Measurements from ENCODE around the gene CATSPERB. TPM values are rescaled to one million over a fixed set of nuclear protein-coding genes. Genes with fewer than 3 reads are reported as not detected.
"Not testable (repeated sequence)": the region's sequence is repeated elsewhere in the genome, so short reads cannot be mapped to it uniquely, and the experiment has no call there.

The CATSPERB gene
- total RNA-seq, 2 donors from 2014 or later = 3.9 to 9.8 TPM

DNA sequence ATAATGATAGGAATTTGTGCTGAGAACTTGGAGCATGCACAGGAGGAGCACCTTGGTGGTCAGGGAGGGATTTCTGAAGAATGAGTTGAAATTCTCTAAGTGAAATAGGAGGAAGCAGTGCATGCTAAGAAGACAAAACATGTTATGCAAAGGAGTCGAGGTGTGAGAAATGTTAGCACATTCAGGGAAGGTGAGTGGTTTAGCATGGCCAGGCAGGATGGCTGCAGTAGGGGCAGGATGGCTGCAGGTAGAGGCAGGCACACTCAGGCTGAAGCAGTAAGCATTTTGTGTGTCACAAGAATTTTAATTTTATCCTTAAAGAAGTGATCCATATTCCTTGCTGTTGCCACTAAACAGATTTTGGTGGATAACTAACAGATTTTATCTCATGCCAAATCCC is 46.3 kb downstream of the CATSPERB start:
- no peak for ATAC-seq
- DNase-seq = no peak
- intact Hi-C loops (cut with DNase I, micrococcal nuclease) = no loop called here

DNA sequence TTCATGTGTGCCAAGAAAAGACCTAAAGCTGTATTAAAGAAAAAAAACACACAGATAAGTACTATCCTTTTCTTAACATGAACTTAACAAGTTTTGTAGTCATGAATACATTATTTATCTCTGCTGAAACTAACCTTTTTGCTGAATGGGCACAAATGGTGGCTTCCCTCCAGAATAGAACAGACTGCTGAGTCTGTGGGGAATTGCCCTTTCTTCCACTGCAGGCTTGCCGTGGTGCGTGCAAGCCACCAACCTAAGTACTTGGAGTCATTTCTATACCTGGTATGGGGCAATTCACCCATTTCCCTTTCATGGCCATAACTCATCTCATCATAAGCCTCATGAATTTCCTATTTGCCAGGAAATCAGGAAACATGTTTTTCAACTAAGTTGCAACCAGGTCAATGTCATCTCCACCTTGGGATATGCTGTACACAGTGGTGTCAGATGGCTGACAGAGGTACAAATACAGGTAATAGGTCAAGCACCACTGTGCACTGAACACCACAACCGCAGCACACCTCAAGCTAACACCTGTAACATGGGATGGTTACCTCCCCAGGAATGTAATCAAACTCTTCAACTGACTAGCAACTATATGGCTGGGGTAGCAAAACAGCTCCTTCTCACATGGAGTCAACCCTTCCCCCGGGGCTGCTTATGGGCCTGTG is 49.9 kb downstream of the CATSPERB start:
- DNase-seq (no peak), ATAC-seq (no peak)
- intact Hi-C loops (cut with DNase I, micrococcal nuclease) = no loop called here

DNA sequence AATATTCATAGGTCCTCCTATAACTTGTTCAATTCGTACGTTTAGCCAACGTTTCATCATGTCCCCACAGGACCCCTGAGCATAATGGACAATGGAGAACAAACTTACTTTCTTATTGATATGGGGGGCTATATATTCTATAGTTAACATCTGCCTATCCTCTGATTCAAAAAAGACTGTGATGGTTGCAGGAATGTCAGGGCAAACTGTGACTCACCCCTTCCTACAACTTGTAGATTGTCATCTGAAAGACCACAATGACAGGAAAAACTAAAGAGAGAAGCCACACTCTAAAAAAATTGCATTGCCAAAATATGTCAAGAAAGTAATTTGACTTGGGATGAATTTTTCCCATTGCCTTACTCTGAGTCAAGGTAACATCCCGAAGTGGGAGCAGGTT is 50.8 kb downstream of the CATSPERB start:
- DNase-seq (no peak), ATAC-seq (no peak)
- intact Hi-C loops (cut with DNase I, micrococcal nuclease) = no loop called here

DNA sequence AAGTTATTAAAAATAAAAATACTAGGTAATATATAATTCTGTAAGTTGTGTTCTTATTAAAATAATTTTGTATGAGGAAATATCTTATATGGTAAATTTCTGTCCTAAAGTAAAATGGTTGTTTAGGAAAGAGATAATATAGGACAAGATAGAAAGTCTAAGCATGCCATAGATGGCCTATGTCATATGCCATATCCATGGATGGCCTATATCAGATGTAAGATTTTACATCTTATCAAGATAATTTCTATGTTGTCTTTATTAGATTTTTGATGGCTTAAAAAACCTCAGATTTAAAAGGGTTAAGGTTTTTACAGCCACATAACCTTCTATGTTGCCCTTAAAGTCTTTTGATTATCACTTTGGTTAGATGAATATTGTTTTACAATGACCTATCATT is 52.6 kb downstream of the CATSPERB start:
- intact Hi-C loops (cut with DNase I, micrococcal nuclease) = no loop called here
- no peak for DNase-seq
- ATAC-seq = no peak

DNA sequence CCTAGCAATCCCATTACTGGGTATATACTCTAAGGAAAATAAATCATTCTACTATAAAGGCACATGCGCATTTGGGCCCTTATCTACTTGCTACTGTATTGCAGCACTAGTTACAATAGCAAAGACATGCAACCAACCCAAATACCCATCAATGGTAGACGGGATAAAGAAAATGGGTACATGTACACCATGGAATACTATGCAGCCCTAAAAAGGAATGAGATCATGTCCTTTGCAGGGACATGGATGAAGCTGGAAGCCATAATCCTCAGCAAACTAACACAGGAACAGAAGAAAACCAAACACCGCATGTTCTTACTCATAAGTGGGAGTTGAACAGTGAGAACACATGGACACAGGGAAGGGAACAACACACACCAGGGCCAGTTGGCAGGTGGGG is 54.2 kb downstream of the CATSPERB start:
- DNase-seq; ATAC-seq; intact Hi-C loops (cut with DNase I, micrococcal nuclease): not testable (repeated sequence)

DNA sequence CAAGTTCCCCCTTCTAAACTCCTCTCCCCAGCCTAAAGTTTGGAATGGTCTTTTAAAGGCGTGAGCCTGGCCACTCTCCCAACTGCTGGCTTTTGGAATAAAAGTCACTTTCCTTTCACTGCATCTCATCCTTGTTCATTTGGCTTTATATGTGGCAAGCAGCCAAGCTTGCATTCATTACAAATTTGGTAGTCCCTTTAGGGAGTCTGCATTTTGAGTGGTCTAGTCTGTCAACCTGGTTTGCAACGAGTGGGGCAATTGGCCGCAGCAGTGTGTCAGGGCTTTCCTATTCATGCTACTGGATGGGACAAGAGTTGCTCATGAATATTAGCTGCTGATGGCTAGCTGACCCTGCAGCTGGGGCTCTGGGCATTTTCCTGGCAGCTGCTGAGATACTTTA is 57.0 kb downstream of the CATSPERB start:
- intact Hi-C loops (cut with DNase I, micrococcal nuclease) = loop anchor here in 1 of 2 donors (5.0 kb wide), 1 partner anchor 392 kb away; no protein-coding TSS in a partner anchor
- DNase-seq (no peak), ATAC-seq (no peak)

DNA sequence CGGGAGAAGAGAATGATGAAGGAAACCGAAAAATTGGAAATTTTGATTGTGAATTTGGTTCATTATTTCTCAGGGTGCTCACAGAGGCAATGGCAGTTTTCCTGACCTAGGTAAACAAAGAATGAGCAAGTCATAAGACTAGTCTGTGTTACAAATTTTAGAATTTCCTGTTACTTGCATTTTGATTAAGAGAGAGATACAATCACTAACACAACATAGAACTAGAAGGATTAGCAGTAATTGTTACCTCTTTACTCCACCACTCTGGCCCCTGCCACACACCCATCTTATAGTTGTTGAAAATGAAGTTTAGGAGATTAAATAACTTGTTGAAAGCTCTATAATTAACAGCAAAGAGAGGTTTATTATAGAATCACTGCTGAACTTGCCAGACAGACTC is 62.0 kb downstream of the CATSPERB start:
- DNase-seq = no peak
- no peak for ATAC-seq
- intact Hi-C loops (cut with DNase I, micrococcal nuclease) = loop anchor here in 1 of 2 donors (5.0 kb wide), 1 partner anchor 397 kb away; no protein-coding TSS in a partner anchor

DNA sequence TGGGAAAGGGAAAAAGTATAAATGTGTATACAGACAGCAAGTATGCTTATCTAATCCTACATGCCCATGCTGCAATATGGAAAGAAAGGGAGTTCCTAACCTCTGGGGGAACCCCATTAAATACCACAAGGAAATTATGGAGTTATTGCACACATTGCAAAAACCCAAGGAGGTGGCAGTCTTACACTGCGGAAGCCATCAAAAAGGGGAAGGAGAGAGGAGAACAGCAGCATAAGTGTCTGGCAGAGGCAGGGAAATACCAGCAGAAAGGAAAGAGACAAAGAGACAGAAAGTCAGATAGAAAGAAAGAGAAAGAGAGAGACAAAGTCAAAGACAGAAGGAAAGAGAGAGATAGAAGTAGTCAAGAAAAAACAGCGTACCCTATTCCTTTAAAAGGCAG is 64.8 kb downstream of the CATSPERB start:
- DNase-seq; intact Hi-C loops (cut with DNase I, micrococcal nuclease); ATAC-seq: not testable (repeated sequence)

DNA sequence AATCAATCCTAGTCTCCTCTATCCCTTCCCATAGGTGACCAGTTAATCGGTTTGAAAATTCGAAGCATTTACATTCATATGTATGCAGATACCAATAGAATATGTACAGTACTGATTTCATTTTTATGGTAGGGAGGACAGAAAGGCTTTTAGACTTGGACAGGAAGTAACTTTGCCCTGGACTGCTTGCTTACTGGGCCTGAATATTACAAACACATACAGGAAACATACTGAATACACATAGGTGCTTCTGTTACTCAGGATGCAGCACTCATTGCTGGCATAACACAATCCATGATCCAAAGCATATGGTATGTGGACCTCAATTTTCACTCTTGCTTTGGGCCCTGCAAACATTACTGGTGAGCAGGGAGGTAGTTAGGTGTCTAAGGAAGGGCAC is 71.1 kb downstream of the CATSPERB start:
- intact Hi-C loops (cut with DNase I, micrococcal nuclease) = no loop called here
- ATAC-seq = peak; percentile 89
- DNase-seq = no peak

DNA sequence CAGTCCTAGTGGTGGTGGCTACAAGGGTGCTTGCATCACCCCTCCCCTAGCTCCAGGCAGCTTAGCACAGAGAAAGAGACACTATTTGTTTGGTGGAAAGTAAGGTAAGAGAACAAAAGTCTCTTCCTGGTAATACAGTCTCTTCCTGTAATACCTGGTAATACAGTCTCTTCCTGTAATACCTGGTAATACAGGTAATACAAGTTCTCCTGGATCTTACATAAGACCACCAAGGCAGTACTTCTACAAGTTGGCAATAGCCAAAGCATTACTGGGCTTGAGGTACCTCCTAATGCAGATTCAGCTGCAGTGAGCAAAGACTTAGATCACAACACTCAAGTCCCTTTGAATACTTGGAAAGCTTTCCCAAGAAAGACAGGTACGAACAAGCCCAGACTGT is 77.0 kb downstream of the CATSPERB start:
- ATAC-seq (peak; percentile 49), DNase-seq (no peak)
- intact Hi-C loops (cut with DNase I, micrococcal nuclease) = no loop called here

DNA sequence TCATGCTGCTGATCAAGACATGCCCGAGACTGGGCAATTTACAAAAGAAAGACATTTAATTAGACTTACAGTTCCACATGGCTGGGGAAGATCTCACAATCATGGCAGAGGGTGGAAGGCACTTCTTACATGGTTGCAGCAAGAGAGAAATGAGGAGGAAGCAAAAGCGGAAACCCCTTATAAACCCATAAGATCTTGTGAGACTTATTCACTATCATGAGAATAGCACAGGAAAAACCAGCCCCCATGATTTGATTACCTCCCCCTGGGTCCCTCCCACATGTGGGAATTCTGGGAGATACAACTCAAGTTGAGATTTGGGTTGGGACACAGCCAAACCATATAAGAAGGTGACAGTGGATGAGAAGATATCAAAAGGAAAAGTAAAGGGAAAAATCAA is 78.4 kb downstream of the CATSPERB start:
- intact Hi-C loops (cut with DNase I, micrococcal nuclease) = no loop called here
- no peak for DNase-seq
- no peak for ATAC-seq

DNA sequence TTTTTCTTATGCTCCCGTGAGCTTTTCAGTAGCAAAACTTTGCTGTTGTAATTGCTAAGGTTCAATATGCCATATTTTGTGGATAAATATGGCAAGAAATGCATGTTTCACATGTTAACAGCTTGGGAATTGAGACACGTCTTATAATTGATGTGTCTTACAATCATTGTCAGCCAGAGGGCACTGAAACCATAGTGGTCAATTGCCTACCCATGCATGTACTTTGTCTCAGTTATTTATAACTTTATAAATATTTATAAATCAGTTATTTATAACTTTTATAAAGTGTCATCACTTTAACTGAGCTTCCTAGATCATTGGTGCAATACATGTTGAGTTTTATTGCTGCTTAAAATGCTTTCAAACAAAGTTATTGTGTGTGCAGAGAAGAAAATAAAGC is 82.0 kb downstream of the CATSPERB start:
- no peak for DNase-seq
- intact Hi-C loops (cut with DNase I, micrococcal nuclease) = no loop called here
- ATAC-seq = peak; percentile 81

DNA sequence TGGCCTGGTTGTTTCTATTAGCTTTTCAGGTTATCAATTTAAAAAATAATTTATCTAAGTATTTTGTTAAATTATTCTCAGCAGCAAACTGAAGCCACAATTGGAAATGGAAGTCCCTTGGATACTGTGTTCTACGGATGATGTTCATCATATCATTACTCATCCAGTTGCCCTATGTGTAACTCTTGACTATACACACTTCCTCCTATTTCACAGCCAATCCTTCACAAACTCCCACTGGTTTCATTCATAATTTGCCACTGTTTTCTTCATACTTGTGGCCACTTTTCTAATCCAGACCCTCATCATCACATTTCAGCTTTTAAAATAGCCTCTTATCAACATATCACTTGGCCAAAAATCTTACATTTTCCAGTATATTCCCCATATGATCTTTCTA is 84.0 kb downstream of the CATSPERB start:
- ATAC-seq = no peak
- intact Hi-C loops (cut with DNase I, micrococcal nuclease) = no loop called here
- no peak for DNase-seq

DNA sequence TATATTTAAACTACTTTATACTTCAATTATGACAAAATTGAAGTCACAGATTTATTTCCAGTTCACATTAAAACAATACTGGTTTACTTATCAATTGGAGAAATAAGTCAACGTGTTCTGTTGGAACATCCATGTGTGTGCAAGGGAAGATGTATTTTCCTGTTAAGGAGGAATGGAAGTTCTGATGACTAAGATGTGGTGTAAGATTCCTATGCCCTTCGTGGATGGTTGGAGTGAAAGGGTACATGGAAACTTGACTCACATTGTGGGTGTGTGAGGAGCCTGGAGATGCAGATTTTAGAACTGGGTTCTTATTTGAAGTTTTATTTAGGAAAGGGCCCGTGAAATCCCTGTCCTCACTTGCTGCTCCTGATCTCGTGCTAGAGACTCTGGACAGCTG is 95.3 kb downstream of the CATSPERB start:
- DNase-seq = no peak
- no peak for ATAC-seq
- intact Hi-C loops (cut with DNase I, micrococcal nuclease) = no loop called here

DNA sequence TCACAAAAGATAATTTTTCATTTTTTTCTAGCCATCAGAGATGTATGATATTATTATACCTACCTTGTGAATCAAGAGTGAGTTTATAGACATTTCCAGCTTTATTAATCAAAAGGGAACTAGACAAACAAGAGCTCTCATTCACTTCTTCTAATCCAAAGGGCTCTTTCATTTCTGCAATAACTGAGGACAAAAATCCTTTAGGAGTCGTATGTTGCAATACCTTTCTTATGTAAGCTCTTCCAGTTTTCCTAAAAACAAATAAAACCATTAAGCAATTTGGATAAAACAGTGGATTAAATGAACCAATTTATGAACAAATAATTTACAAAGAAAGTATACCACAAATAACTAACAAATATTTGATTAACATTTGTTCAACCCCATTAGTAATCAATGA is 107.1 kb downstream of the CATSPERB start:
- intact Hi-C loops (cut with DNase I, micrococcal nuclease) = no loop called here
- no peak for ATAC-seq
- DNase-seq = no peak

DNA sequence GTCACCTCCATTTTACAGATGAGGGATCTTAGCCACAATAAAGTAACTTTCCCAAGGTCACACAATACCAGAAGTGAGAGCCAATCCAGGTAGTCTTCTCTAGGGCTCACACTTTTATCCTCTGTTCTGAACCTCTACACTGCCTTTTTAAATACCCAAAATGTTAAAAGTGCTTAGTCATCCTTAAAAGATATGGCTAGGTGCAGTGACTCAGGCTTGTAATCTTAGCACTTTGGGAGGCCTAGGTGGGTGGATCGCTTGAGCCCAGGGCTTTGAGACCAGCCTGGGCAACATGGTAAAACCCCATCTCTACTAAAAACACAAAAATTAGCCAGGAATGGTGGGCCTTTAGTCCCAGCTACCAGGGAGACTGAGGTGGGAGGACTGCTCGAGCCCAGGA is 117.7 kb downstream of the CATSPERB start:
- DNase-seq (no peak), ATAC-seq (no peak)
- intact Hi-C loops (cut with DNase I, micrococcal nuclease) = no loop called here

DNA sequence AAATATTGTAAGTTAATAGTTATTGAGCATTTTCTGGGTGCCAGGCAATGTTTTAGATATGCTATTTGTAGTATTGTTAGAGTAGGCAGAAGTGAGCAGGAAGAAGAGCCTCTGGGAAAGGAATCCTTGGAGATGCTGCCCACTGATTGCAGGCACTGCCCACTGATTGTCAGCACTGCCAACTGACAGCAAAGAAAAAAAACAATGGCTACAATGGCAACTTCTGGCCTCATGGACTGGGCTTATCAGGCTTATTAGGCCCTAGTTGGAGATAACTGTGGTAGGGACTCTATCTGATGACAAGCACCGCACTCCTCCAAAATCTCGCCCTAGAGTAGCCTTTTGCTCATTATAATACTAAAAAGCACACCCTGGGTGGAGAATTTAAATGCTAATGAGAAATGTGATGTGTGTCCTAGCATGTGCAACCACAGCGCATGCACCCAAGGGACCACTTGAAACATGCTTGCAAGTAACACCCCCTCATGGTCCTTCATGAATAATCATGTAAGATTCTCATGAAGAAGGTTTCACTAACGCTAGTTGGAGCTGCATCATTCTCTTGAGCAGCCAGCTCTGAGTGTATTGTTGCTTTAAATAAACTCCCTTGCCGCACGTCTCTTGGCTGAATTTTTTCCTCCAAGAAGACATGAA is 118.3 kb downstream of the CATSPERB start:
- DNase-seq = no peak
- ATAC-seq = no peak
- intact Hi-C loops (cut with DNase I, micrococcal nuclease) = no loop called here

DNA sequence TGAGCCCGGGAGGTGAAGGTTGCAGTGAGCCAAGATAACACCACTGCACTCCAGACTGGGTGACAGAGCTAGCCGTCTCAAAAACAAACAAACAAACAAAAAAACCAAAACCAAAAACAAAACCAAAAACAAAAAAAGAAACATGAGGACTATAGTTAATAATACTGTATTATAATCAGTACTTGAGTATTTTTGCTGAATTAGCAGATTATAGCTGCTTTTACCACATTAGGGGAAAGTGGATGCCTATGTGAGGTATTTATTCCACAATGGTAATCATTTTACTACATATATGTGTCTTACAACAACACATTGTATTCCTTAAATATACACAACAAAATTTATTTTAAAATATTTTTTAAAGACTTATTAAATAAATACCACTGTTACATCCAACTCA is 120.4 kb downstream of the CATSPERB start:
- ATAC-seq (no peak), DNase-seq (no peak)
- intact Hi-C loops (cut with DNase I, micrococcal nuclease) = no loop called here

DNA sequence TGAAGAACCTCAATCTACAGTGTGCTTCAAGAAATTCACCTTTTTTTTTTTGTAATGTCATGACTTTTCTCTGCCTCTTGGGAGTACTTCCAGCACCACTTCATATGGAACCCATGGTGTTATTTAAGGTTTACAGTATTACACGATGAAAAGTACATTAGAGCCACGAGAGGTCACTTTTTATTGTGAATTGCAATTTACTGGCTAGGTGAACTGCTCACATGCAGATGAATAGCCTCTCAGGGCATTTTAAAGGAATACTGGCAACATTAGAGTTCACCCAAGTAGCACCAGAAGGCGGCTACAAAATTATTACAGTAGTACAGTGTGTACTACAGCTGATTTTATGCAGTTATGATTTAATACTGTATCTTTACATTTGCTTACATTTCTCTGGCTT is 122.7 kb downstream of the CATSPERB start:
- peak; percentile 60 for ATAC-seq
- no peak for DNase-seq
- intact Hi-C loops (cut with DNase I, micrococcal nuclease) = no loop called here

DNA sequence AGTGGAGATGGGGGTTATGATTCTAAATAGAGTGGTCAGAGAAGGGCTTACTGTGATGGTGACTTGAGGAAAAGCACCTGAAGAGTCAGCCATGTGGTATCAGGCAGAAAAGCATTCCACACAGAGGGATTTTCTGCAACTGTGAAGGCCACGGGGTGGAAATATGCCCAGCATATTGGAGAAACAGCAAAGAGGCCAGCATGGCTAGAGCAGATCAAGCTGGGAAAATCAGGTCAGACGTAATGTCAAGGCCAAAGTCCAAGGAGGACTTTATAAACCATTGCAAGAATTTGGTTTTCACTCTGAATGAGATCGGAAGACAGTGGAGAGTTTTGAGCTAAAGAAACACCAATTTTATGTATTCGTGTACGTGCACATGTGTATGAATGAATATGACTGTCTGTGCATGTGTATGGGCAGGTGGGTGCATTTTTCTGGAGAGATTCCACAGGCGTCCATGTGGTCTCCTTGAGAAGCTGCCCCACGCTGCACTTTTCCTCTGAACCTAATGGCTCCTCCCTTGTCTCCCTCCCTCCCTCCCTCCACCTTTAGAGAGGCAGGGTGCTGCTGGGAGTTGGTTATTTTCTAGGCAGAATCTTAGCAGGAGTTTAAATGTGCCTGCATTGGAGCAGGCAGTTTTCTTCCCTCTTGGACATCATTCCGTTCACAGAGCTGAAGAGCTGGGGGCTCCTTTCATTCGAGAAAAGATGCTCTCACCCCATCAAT is 124.4 kb downstream of the CATSPERB start:
- ATAC-seq (no peak), DNase-seq (no peak)
- intact Hi-C loops (cut with DNase I, micrococcal nuclease) = no loop called here

Measured in left colon (tissue), 2 donors.